K562 (cell line): ENCODE data around the gene ALDH7A1. TPM values are rescaled to one million over a fixed set of nuclear protein-coding genes. Genes with fewer than 3 reads are reported as not detected.

Experiments
- ATAC-seq: fragments of 200-7000 bp; cut with Tn5 transposase; 3 replicates; pipeline ENCODE4 v1.9.1; 2020; ENCODE audit warnings: moderate library complexity
- BruUV-seq: library from RNA; stranded (reverse); fragments of 400-500 nt; replicated peaks from 2 replicates; lab custom pipeline; 2021; lab: Mats Ljungman, UMichigan
- CTCF ChIA-PET: fragments of 300-600 bp; formaldehyde crosslinking; extraction: SDS; loops from one replicate; lab custom pipeline; 2021; ENCODE audit warnings: low intra/inter-chr PET ratio; lab: Yijun Ruan, JAX
- POLR2A ChIA-PET: fragments of 300-600, 350-650 bp; sonication (Branson Sonifier 250); formaldehyde crosslinking; extraction: SDS; loops from one replicate; lab custom pipeline; 2021; ENCODE audit warnings: antibody characterized with exemption, inconsistent platforms; lab: Yijun Ruan, JAX
- DNase-seq, 4 experiments: peaks; one replicate each; pipeline versions ENCODE4 v3.0.0 to v3.0.0-alpha.2; 2011 to 2018; ENCODE audit warnings: low spot score in 3 of 4, mixed read lengths in 3 of 4; ENCODE audit errors: extremely low read depth in 1 of 4
- FAIRE-seq: peaks from 2 replicates; lab custom pipeline; 2011; peaks lifted over from hg19 to GRCh38; lab: Jason Lieb, UNC
- H2AFZ ChIP-seq: 2 replicates; pipeline ENCODE4 v1.6.0; 2011; ENCODE audit warnings: low read depth, low read length, control low read depth, inconsistent platforms
- H3K27ac ChIP-seq: fragments of 200-600 bp; 3 replicates; pipeline ENCODE4 v1.8.0; 2011; ENCODE audit warnings: low read depth, mild to moderate bottlenecking, control low read depth, inconsistent platforms, low read length, moderate library complexity, mixed read lengths; ENCODE audit errors: extremely low read depth
- H3K27me3 ChIP-seq, 2 experiments: fragments of 300-600 bp in 1 of 2; 2 replicates in 1 of 2; 3 replicates in 1 of 2; pipeline versions ENCODE4 v1.6.0 to v1.8.0; 2011; ENCODE audit warnings: inconsistent platforms in 2 of 2, low read length in 2 of 2, mild to moderate bottlenecking in 1 of 2, mixed read lengths in 1 of 2, moderate library complexity in 1 of 2; ENCODE audit not compliant: control insufficient read depth in 2 of 2, insufficient read depth in 2 of 2
- H3K36me3 ChIP-seq: fragments of 300-600 bp; 3 replicates; pipeline ENCODE4 v1.8.0; 2011; ENCODE audit warnings: mild to moderate bottlenecking, low read length, inconsistent platforms; ENCODE audit not compliant: control insufficient read depth, insufficient read depth
- H3K4me1 ChIP-seq, 2 experiments: fragments of 200-600 bp in 1 of 2; replicated peaks in 1 of 2; 2 replicates in 1 of 2; 3 replicates in 1 of 2; pipeline versions ENCODE4 v1.5.1 to v1.8.0; 2011; ENCODE audit warnings: inconsistent platforms in 2 of 2, low read length in 2 of 2, mild to moderate bottlenecking in 1 of 2, mixed read lengths in 1 of 2, moderate library complexity in 1 of 2; ENCODE audit not compliant: control insufficient read depth in 2 of 2, insufficient read depth in 2 of 2
- H3K4me2 ChIP-seq: 2 replicates; pipeline ENCODE4 v1.6.1; 2011; ENCODE audit warnings: low read length, control low read depth, inconsistent platforms, mixed read lengths; ENCODE audit not compliant: insufficient read depth
- H3K4me3 ChIP-seq: fragments of 200-600 bp; sonication (generic), shearing (Covaris generic); 2 replicates; pipeline ENCODE4 v1.5.1; 2016; ENCODE audit warnings: control low read depth, inconsistent platforms
- H3K79me2 ChIP-seq: fragments of 200-600 bp; 3 replicates; pipeline ENCODE4 v1.8.0; 2011; ENCODE audit warnings: low read length, inconsistent platforms; ENCODE audit not compliant: control insufficient read depth, insufficient read depth
- H3K9ac ChIP-seq, 2 experiments: 2 replicates each; pipeline versions ENCODE4 v1.6.0 to v1.6.1; 2011; ENCODE audit warnings: low read depth in 2 of 2, low read length in 2 of 2, control low read depth in 1 of 2, inconsistent platforms in 1 of 2, mild to moderate bottlenecking in 1 of 2, mixed read lengths in 1 of 2; ENCODE audit not compliant: insufficient read depth in 1 of 2
- H3K9me1 ChIP-seq: one replicate; pipeline ENCODE4 v1.6.0; 2011; ENCODE audit warnings: inconsistent platforms, mild to moderate bottlenecking, low read length, moderate library complexity; ENCODE audit not compliant: control insufficient read depth, insufficient read depth
- H3K9me3 ChIP-seq: replicated peaks from 2 replicates; pipeline ENCODE4 v1.5.1; 2011; ENCODE audit warnings: low read depth, low read length, inconsistent platforms; ENCODE audit not compliant: control insufficient read depth, insufficient read depth
- H4K20me1 ChIP-seq: replicated peaks from 2 replicates; pipeline ENCODE4 v1.6.1; 2011; ENCODE audit warnings: low read length, inconsistent platforms, mixed read lengths; ENCODE audit not compliant: control insufficient read depth, insufficient read depth
- CBX2 ChIP-seq: fragments of 200-600 bp; sonication (generic); IDR thresholded peaks from one replicate; pipeline ENCODE4 v1.6.1; 2012; ENCODE audit warnings: mild to moderate bottlenecking, low read length, inconsistent platforms; ENCODE audit not compliant: insufficient read depth, poor library complexity, severe bottlenecking
- CREB3 ChIP-seq: fragments of 450-650 bp; conservative IDR thresholded peaks from 2 replicates; pipeline ENCODE4 v1.6.1; 2016; ENCODE audit warnings: missing genetic modification characterization, low read depth, mild to moderate bottlenecking, missing compliant biosample characterization, moderate library complexity
- FOXA3 ChIP-seq, 2 experiments: fragments of 450-650 bp in 1 of 2; sonication (generic) in 1 of 2; formaldehyde crosslinking; IDR thresholded peaks in 1 of 2; conservative IDR thresholded peaks in 1 of 2; 2 replicates each; pipeline versions ENCODE4 v1.4.0 to v1.8.0; 2020 to 2022; ENCODE audit warnings: mild to moderate bottlenecking in 2 of 2, missing genetic modification reagents in 1 of 2
- FOXO4 ChIP-seq: fragments of 450-650 bp; formaldehyde crosslinking; IDR thresholded peaks from 2 replicates; pipeline ENCODE4 v1.4.0; 2020; ENCODE audit warnings: mild to moderate bottlenecking, moderate library complexity
- HLTF ChIP-seq: fragments of 450-650 bp; IDR thresholded peaks from 2 replicates; pipeline ENCODE4 v1.6.1; 2016
- HMG20B ChIP-seq: fragments of 250-450 bp; sonication (Bioruptor Pico); IDR thresholded peaks from 2 replicates; pipeline ENCODE4 v1.5.0; 2021; ENCODE audit warnings: mild to moderate bottlenecking
- KLF13 ChIP-seq: fragments of 450-650 bp; IDR thresholded peaks from 2 replicates; pipeline ENCODE4 v1.6.1; 2016; ENCODE audit warnings: missing genetic modification characterization, low read depth, mild to moderate bottlenecking, missing compliant biosample characterization, moderate library complexity, borderline replicate concordance
- MED1 ChIP-seq: sonication (generic); formaldehyde crosslinking; IDR thresholded peaks from 2 replicates; pipeline ENCODE4 v1.8.1; 2023; ENCODE audit warnings: missing genetic modification reagents, borderline replicate concordance
- NFE2 ChIP-seq: IDR thresholded peaks from 2 replicates; pipeline ENCODE4 v1.6.1; 2014; ENCODE audit warnings: antibody characterized with exemption, low read depth
- PATZ1 ChIP-seq: fragments of 250-450 bp; sonication (Bioruptor Pico); IDR thresholded peaks from 2 replicates; pipeline ENCODE4 v1.5.0; 2020; ENCODE audit warnings: mild to moderate bottlenecking, borderline replicate concordance
- PML ChIP-seq: IDR thresholded peaks from 2 replicates; pipeline ENCODE4 v1.6.1; 2012; ENCODE audit warnings: low read length, inconsistent platforms
- SREBF2 ChIP-seq: sonication (generic); formaldehyde crosslinking; IDR thresholded peaks from 2 replicates; pipeline ENCODE4 v1.4.0; 2020; ENCODE audit warnings: mild to moderate bottlenecking, missing genetic modification reagents
- TARDBP ChIP-seq: fragments of 450-650 bp; IDR thresholded peaks from 2 replicates; pipeline ENCODE4 v1.6.1; 2016
- THRA ChIP-seq: fragments of 450-650 bp; IDR thresholded peaks from 2 replicates; pipeline ENCODE4 v1.6.1; 2017; ENCODE audit warnings: mild to moderate bottlenecking, moderate library complexity
- ZBTB9 ChIP-seq: fragments of 450-650 bp; formaldehyde crosslinking; IDR thresholded peaks from 2 replicates; pipeline ENCODE4 v1.4.0; 2020; ENCODE audit warnings: mild to moderate bottlenecking, moderate library complexity
- ZNF134 ChIP-seq: fragments of 250-450 bp; sonication (Bioruptor Pico); conservative IDR thresholded peaks from 2 replicates; pipeline ENCODE4 v1.4.0; 2020
- WGBS: fragments of 100-300 bp; shearing (Covaris generic); methylation state at CpG from one replicate; pipeline ENCODE4 v1.1.6; 2016; ENCODE audit warnings: low coverage, mixed read lengths; ENCODE audit not compliant: insufficient coverage; ENCODE audit errors: missing lambda C conversion rate; 5-methylcytosine and 5-hydroxymethylcytosine counted together
- in situ Hi-C: fragments of 300-500 bp; cut with MboI; formaldehyde crosslinking; loops from 4 replicates; pipeline ENCODE4 v1.15.0; 2018; ENCODE audit warnings: inconsistent platforms, mixed read lengths
- intact Hi-C: fragments of 100-400 bp; cut with micrococcal nuclease; formaldehyde crosslinking; loops from 2 replicates; pipeline ENCODE4 v1.14.2; 2022
- polyA plus RNA-seq, 8 experiments: library from polyadenylated mRNA; depleted of rRNA in 4 of 8; stranded (reverse) in 5 of 8; unstranded in 3 of 8; fragments of >200 nt; fragmentation: Nextera tagmentation in 2 of 8; fragmentation: Illumina TruSeq in 1 of 8; extraction: Ambion mirVana in 2 of 8; extraction: Trizol in 1 of 8; gene quantifications; 2 replicates each; pipeline versions ENCODE4 v1.2.1 to v1.2.3, GENCODE V29; 2011 to 2014; ENCODE audit warnings: inconsistent platforms in 1 of 8, missing spikeins in 1 of 8
- total RNA-seq, 7 experiments: library from RNA; depleted of rRNA in 6 of 7; stranded (reverse); fragments of >200 nt in 6 of 7; fragmentation: Illumina TruSeq in 2 of 7; extraction: Trizol in 2 of 7; gene quantifications; 2 replicates each; pipeline versions ENCODE4 v1.2.1 to v1.2.3, GENCODE V29; 2011 to 2021; ENCODE audit warnings: low replicate concordance in 1 of 7

The ALDH7A1 gene
- total and polyA plus RNA-seq, 9 of the 15 experiments (the other 6 are each of a cell fraction or from before 2014, with no cell fraction given) = 0.04 to 0.49 TPM; not detected in 7

GRCh38 chr5:126605525-126605924, 10.5 kb upstream of the ALDH7A1 start:
- no peak overlapping the region for H2AFZ ChIP-seq
- H3K4me1 ChIP-seq = peaks cover 5 to 26% of the 10 kb centered on the region in 2 experiments; a peak in 3 of 5 replicates
- ATAC-seq (no peak), DNase-seq (no peak), FAIRE-seq (no peak)
- H3K36me3 ChIP-seq = peaks cover 72% of the 10 kb centered on the region
- in situ Hi-C loops (no loop called here), intact Hi-C loops (no loop called here)
- CTCF ChIA-PET = no interaction called here
- 90% methylated on average over 5 of the region's 5 CpGs for WGBS
- H3K27ac ChIP-seq = no peak overlapping the region
- H3K9ac ChIP-seq = no peak overlapping the region
- H3K4me3 ChIP-seq = no peak overlapping the region
- peaks cover under 1% of the 10 kb centered on the region for H3K9me3 ChIP-seq
- H3K4me2 ChIP-seq = no peak overlapping the region
- POLR2A ChIA-PET = interaction anchor here (0.6 to 0.7 kb wide), 3 partner anchors 312 to 737 kb away, joined by 3 read pairs; no protein-coding TSS in a partner anchor
- no TSS peak for BruUV-seq
- peaks cover 74% of the 10 kb centered on the region for H3K79me2 ChIP-seq
- no peaks in the 10 kb centered on the region for H3K9me1 ChIP-seq
- peaks cover 4% of the 10 kb centered on the region for H4K20me1 ChIP-seq
- no peaks in the 10 kb centered on the region for H3K27me3 ChIP-seq
- TF ChIP-seq HLTF (no peak), FOXO4 (no peak), PML (no peak), SREBF2 (no peak), KLF13 (no peak), ZNF134 (CRISPR knock-in tag) (no peak), FOXA3 (CRISPR knock-in tag; conservative IDR thresholded peaks at IDR 0.05 in 1 of 2, IDR thresholded peaks at IDR 0.05 in 1 of 2) (no peak), MED1 (CRISPR knock-in tag) (no peak), NFE2 (no peak), HMG20B (no peak), THRA (no peak), CBX2 (no peak), TARDBP (no peak), ZBTB9 (no peak), CREB3 (no peak), PATZ1 (CRISPR knock-in tag) (no peak)
